ENCODE measurements around the gene CRB2.
"Not testable (repeated sequence)": the region's sequence is repeated elsewhere in the genome, so short reads cannot be mapped to it uniquely, and the experiment has no call there.

The CRB2 gene

GRCh38 chr9:123378956-123379660, 23.1 kb downstream of the CRB2 start:
- no peak for DNase-seq (ENCODE audit: low read depth in 2 of 3, low spot score in 1 of 3)

- no peak for DNase-seq (ENCODE audit: low read depth in 2 of 3, low spot score in 1 of 3)
Measured at GRCh38 chr9:123380852-123381705, 25.1 kb downstream of the CRB2 start.

GRCh38 chr9:123382653-123383511, 26.9 kb downstream of the CRB2 start:
- DNase-seq (ENCODE audit: low read depth in 2 of 3, low spot score in 1 of 3): no peak

- no peak for DNase-seq (ENCODE audit: low read depth in 2 of 3, low spot score in 1 of 3)
Measured at GRCh38 chr9:123383512-123384170, 27.6 kb downstream of the CRB2 start.

- no peak for DNase-seq (ENCODE audit: low read depth in 2 of 3, low spot score in 1 of 3)
Measured at GRCh38 chr9:123387686-123388085, 31.7 kb downstream of the CRB2 start.

GRCh38 chr9:123389070-123389469, 33.1 kb downstream of the CRB2 start:
- no peak for DNase-seq (ENCODE audit: low read depth in 2 of 3, low spot score in 1 of 3)

GRCh38 chr9:123389698-123390097, 33.7 kb downstream of the CRB2 start:
- no peak for DNase-seq (ENCODE audit: low read depth in 2 of 3, low spot score in 1 of 3)

GRCh38 chr9:123390337-123391135, 34.5 kb downstream of the CRB2 start:
- no peak for DNase-seq (ENCODE audit: low read depth in 2 of 3, low spot score in 1 of 3)

- no peak for DNase-seq (ENCODE audit: low read depth in 2 of 3, low spot score in 1 of 3)
Measured at GRCh38 chr9:123391233-123391632, 35.2 kb downstream of the CRB2 start.

GRCh38 chr9:123391946-123392345, 35.9 kb downstream of the CRB2 start:
- no peak for DNase-seq (ENCODE audit: low read depth in 2 of 3, low spot score in 1 of 3)

- no peak for DNase-seq (ENCODE audit: low read depth in 2 of 3, low spot score in 1 of 3)
Measured at GRCh38 chr9:123392802-123393201, 36.8 kb downstream of the CRB2 start.

GRCh38 chr9:123394291-123395235, 38.6 kb downstream of the CRB2 start:
- DNase-seq (ENCODE audit: low read depth in 2 of 3, low spot score in 1 of 3): no peak

GRCh38 chr9:123395276-123395688, 39.3 kb downstream of the CRB2 start:
- no peak for DNase-seq (ENCODE audit: low read depth in 2 of 3, low spot score in 1 of 3)

- no peak for DNase-seq (ENCODE audit: low read depth in 2 of 3, low spot score in 1 of 3)
Measured at GRCh38 chr9:123395689-123396511, 39.9 kb downstream of the CRB2 start.

GRCh38 chr9:123397975-123398374, 42.0 kb downstream of the CRB2 start:
- DNase-seq (ENCODE audit: low read depth in 2 of 3, low spot score in 1 of 3): no peak

GRCh38 chr9:123398938-123399337, 42.9 kb downstream of the CRB2 start:
- not testable (repeated sequence) for DNase-seq (ENCODE audit: low read depth in 2 of 3, low spot score in 1 of 3)

GRCh38 chr9:123399803-123400378, 43.9 kb downstream of the CRB2 start:
- peak in 2 of 3 donors; percentile 19 to 35 for DNase-seq (ENCODE audit: low read depth in 2 of 3, low spot score in 1 of 3)
